PFSK-1 (cell line): Measurements from ENCODE around the gene HS3ST3A1.

Experiments
- FOXP2 ChIP-seq: optimal IDR thresholded peaks from 2 replicates; pipeline ENCODE3; 2011; ENCODE audit warnings: borderline replicate concordance, control low read depth, inconsistent platforms; ENCODE audit not compliant: insufficient read depth; ENCODE audit errors: extremely low read length, extremely low read depth
- POLR2AphosphoS5 ChIP-seq: IDR thresholded peaks from 2 replicates; pipeline ENCODE4 v1.6.1; 2012; ENCODE audit warnings: low read depth, mild to moderate bottlenecking, control low read depth, low read length, moderate library complexity
- REST ChIP-seq, 2 experiments: IDR thresholded peaks; 2 replicates each; pipeline versions ENCODE4 v1.6.1 to v1.8.0; 2011 to 2012; ENCODE audit warnings: low read depth in 2 of 2, low read length in 2 of 2, control low read depth in 1 of 2, inconsistent platforms in 1 of 2, mild to moderate bottlenecking in 1 of 2, moderate library complexity in 1 of 2; ENCODE audit not compliant: insufficient read depth in 1 of 2
- SIN3A ChIP-seq: IDR thresholded peaks from 2 replicates; pipeline ENCODE4 v1.6.1; 2012; ENCODE audit warnings: mild to moderate bottlenecking, low read length, moderate library complexity, borderline replicate concordance; ENCODE audit not compliant: insufficient read depth
- TAF1 ChIP-seq: IDR thresholded peaks from 2 replicates; pipeline ENCODE4 v1.6.1; 2012; ENCODE audit warnings: low read length, control low read depth, borderline replicate concordance; ENCODE audit not compliant: insufficient read depth

Gene HS3ST3A1

GRCh38 chr17:13520899-13521572 is 80.7 kb downstream of the HS3ST3A1 start:
- TF ChIP-seq FOXP2 (no peak), REST (IDR thresholded peaks at IDR 0.05; ENCODE audit: insufficient read depth in 1 of 2, low read depth in 2 of 2, low read length in 2 of 2) (no peak), POLR2AphosphoS5 (no peak), SIN3A (no peak), TAF1 (no peak)

GRCh38 chr17:13518261-13519000 is 83.3 kb downstream of the HS3ST3A1 start:
- TF ChIP-seq POLR2AphosphoS5: no peak
- TF ChIP-seq FOXP2: no peak
- no peak for TF ChIP-seq TAF1

GRCh38 chr17:13513039-13513405 is 88.7 kb downstream of the HS3ST3A1 start:
- TF ChIP-seq REST (IDR thresholded peaks at IDR 0.05; ENCODE audit: insufficient read depth in 1 of 2, low read depth in 2 of 2, low read length in 2 of 2): no peak
- TF ChIP-seq TAF1: no peak
- TF ChIP-seq POLR2AphosphoS5: no peak
- no peak for TF ChIP-seq FOXP2
- TF ChIP-seq SIN3A: no peak

- TF ChIP-seq FOXP2 (no peak), TAF1 (no peak), POLR2AphosphoS5 (no peak), SIN3A (no peak), REST (IDR thresholded peaks at IDR 0.05; ENCODE audit: insufficient read depth in 1 of 2, low read depth in 2 of 2, low read length in 2 of 2) (no peak)
Observed at GRCh38 chr17:13510062-13510461, 91.7 kb downstream of the HS3ST3A1 start.

- TF ChIP-seq SIN3A (no peak), TAF1 (no peak), REST (IDR thresholded peaks at IDR 0.05; ENCODE audit: insufficient read depth in 1 of 2, low read depth in 2 of 2, low read length in 2 of 2) (no peak), POLR2AphosphoS5 (no peak), FOXP2 (no peak)
Observed at GRCh38 chr17:13509527-13509926, 92.2 kb downstream of the HS3ST3A1 start.
